Lung (tissue), 12 donors: ENCODE measurements around the gene PAXX. TPM values are rescaled to one million over a fixed set of nuclear protein-coding genes. Genes with fewer than 3 reads are reported as not detected.

Experiments used
- ATAC-seq: fragments of 200-7000 bp; cut with Tn5 transposase; one replicate; pipeline ENCODE4 v1.9.1; 2020; ENCODE audit warnings: moderate number of reproducible peaks; ENCODE audit not compliant: insufficient read depth, low FRiP score
- DNase-seq, 3 donors: peaks; one replicate each; pipeline ENCODE4 v3.0.0-alpha.2; 2013 to 2017
- H3K27ac ChIP-seq, 2 donors: one replicate each; pipeline ENCODE4 v1.5.1; 2013; ENCODE audit warnings: mild to moderate bottlenecking in 2 of 2, moderate library complexity in 2 of 2, control low read depth in 1 of 2, inconsistent platforms in 1 of 2, low read depth in 1 of 2, low read length in 1 of 2
- H3K27me3 ChIP-seq, 3 donors: one replicate each; pipeline ENCODE4 v1.5.1; 2013; ENCODE audit warnings: low read length in 2 of 3; ENCODE audit not compliant: control insufficient read depth in 3 of 3, insufficient read depth in 3 of 3
- H3K36me3 ChIP-seq, 4 donors: one replicate each; pipeline ENCODE4 v1.5.1; 2013; ENCODE audit warnings: low read length in 4 of 4, mild to moderate bottlenecking in 1 of 4, moderate library complexity in 1 of 4; ENCODE audit not compliant: control insufficient read depth in 4 of 4, insufficient read depth in 4 of 4
- H3K4me1 ChIP-seq, 5 donors: one replicate each; pipeline ENCODE4 v1.5.1; 2013; ENCODE audit warnings: low read length in 5 of 5, mild to moderate bottlenecking in 2 of 5, moderate library complexity in 1 of 5; ENCODE audit not compliant: control insufficient read depth in 5 of 5, insufficient read depth in 5 of 5
- H3K4me3 ChIP-seq: one replicate; pipeline ENCODE4 v1.5.1; 2013; ENCODE audit warnings: mild to moderate bottlenecking, control low read depth, moderate library complexity
- H3K9ac ChIP-seq, 2 donors: one replicate each; pipeline ENCODE4 v1.5.1; 2013; ENCODE audit warnings: low read length in 2 of 2, control low read depth in 1 of 2; ENCODE audit not compliant: insufficient read depth in 1 of 2
- H3K9me3 ChIP-seq, 4 donors: one replicate each; pipeline ENCODE4 v1.5.1; 2013; ENCODE audit warnings: low read length in 3 of 4, mild to moderate bottlenecking in 1 of 4, moderate library complexity in 1 of 4; ENCODE audit not compliant: control insufficient read depth in 4 of 4, insufficient read depth in 3 of 4
- CTCF ChIP-seq: IDR thresholded peaks from 2 replicates; pipeline ENCODE4 v1.5.1; 2012; ENCODE audit warnings: mild to moderate bottlenecking; ENCODE audit errors: control extremely low read depth, extremely low read depth
- WGBS, 2 donors: extraction: QIAGEN DNeasy Blood & Tissue Kit; methylation state at CpG; one replicate each; pipeline ENCODE4 v1.1.7; 2013; 5-methylcytosine and 5-hydroxymethylcytosine counted together
- polyA plus RNA-seq, 2 donors: library from polyadenylated mRNA; stranded (reverse); fragments of 200-250 nt; gene quantifications; one replicate each; pipeline ENCODE4 v1.2.1, GENCODE V29; 2013
- total RNA-seq, 2 donors: library from RNA; depleted of rRNA in 1 of 2; stranded (reverse); fragments of >200 nt in 1 of 2; gene quantifications; one replicate each; pipeline ENCODE4 v1.2.1, GENCODE V29; 2014 to 2021
- donor health status: control.
- donor health status: control.
- donor health status: Bipolar disorder and iron deficiency.
- donor health status: healthy.
- donor health status: DM: yes; HTN: yes; CAD: no.

Gene PAXX
- total and polyA plus RNA-seq, 4 donors = 16.6 to 172 (median 59.4) TPM

- peak; percentile 24 for TF ChIP-seq CTCF
- Histone ChIP-seq H3K9ac (no peak overlapping the region), H3K9me3 (no peaks in the 10 kb centered on the region), H3K27ac (no peak overlapping the region), H3K4me1 (peaks cover 0 to 22% (median 15%) of the 10 kb centered on the region in 5 donors), H3K4me3 (no peak overlapping the region), H3K36me3 (peaks cover 0 to 4% (median 0%) of the 10 kb centered on the region in 4 donors), H3K27me3 (no peaks in the 10 kb centered on the region)
- no peak for ATAC-seq
- peak; percentile 34 to 43 (median 38) for DNase-seq
- WGBS, 2 donors = 33 to 43% methylated on average over 15 of the region's 15 CpGs
Observed at GRCh38 chr9:136947955-136948510, 44.2 kb upstream of the PAXX start.

- 14 to 16% methylated on average over 19 to 22 of the region's 22 CpGs for WGBS, 2 donors
- peak overlapping the region; percentile 88 to 90 for H3K27ac ChIP-seq
- no peaks in the 10 kb centered on the region for H3K36me3 ChIP-seq
- no peak overlapping the region for H3K9ac ChIP-seq
- no peaks in the 10 kb centered on the region for H3K27me3 ChIP-seq
- H3K9me3 ChIP-seq = no peaks in the 10 kb centered on the region
- ATAC-seq (no peak), DNase-seq (no peak)
- H3K4me3 ChIP-seq = peak overlapping the region; percentile 64
- peaks cover 0 to 17% (median 8%) of the 10 kb centered on the region in 5 donors for H3K4me1 ChIP-seq
- TF ChIP-seq CTCF = no peak
Observed at GRCh38 chr9:136949239-136949816, 42.9 kb upstream of the PAXX start.

- Histone ChIP-seq H3K9ac (peak overlapping the region in 1 of 2 donors; percentile 46), H3K9me3 (no peaks in the 10 kb centered on the region), H3K27me3 (no peaks in the 10 kb centered on the region), H3K4me3 (peak overlapping the region; percentile 64), H3K27ac (peak overlapping the region; percentile 88 to 90), H3K4me1 (peaks cover 0 to 17% (median 8%) of the 10 kb centered on the region in 5 donors), H3K36me3 (no peaks in the 10 kb centered on the region)
- no peak for TF ChIP-seq CTCF
- DNase-seq = peak; percentile 82 to 89 (median 89)
- WGBS, 2 donors = 4 to 8% methylated on average over 50 to 63 of the region's 63 CpGs
- ATAC-seq = peak; percentile 79
Observed at GRCh38 chr9:136949817-136950655, 42.2 kb upstream of the PAXX start.
